PC-3 (cell line): ENCODE measurements around the gene MRPS14. TPM values are rescaled to one million over a fixed set of nuclear protein-coding genes. Genes with fewer than 3 reads are reported as not detected.
A peak's percentile ranks its signal among the peaks of the same experiment; 100 is the strongest.

Experiments
- ATAC-seq: fragments of 200-7000 bp; cut with Tn5 transposase; 2 replicates; pipeline ENCODE4 v1.9.1; 2020; ENCODE audit warnings: mild to moderate bottlenecking, moderate library complexity
- BruUV-seq: library from RNA; stranded (reverse); fragments of 400-500 nt; replicated peaks from 2 replicates; lab custom pipeline; 2021; lab: Mats Ljungman, UMichigan
- CTCF ChIA-PET: fragments of 300-600 bp; sonication (Branson Sonifier 250); formaldehyde crosslinking; loops from one replicate; lab custom pipeline; 2022; ENCODE audit warnings: antibody characterized with exemption; lab: Charles Lee
- POLR2A ChIA-PET: fragments of 300-600 bp; sonication (Branson Sonifier 250); formaldehyde crosslinking; loops from one replicate; lab custom pipeline; 2022; ENCODE audit warnings: antibody characterized with exemption; ENCODE audit not compliant: unreplicated experiment; lab: Charles Lee
- DNase-seq: peaks from one replicate; pipeline ENCODE4 v3.0.0-alpha.2; 2015
- H2AFZ ChIP-seq: fragments of 300-600 bp; sonication (generic); 2 replicates; pipeline ENCODE4 v1.6.0; 2016; ENCODE audit warnings: antibody characterized with exemption, low read length
- H3F3A ChIP-seq: fragments of 300-600 bp; sonication (generic); one replicate; pipeline ENCODE4 v1.6.0; 2017; ENCODE audit warnings: antibody characterized with exemption, low read length, control low read depth, mild to moderate bottlenecking; ENCODE audit not compliant: unreplicated experiment
- H3K27ac ChIP-seq: fragments of 300-600 bp; sonication (generic); 2 replicates; pipeline ENCODE4 v1.5.1; 2016; ENCODE audit warnings: mild to moderate bottlenecking, low read length
- H3K27me3 ChIP-seq: fragments of 300-600 bp; sonication (generic); 2 replicates; pipeline ENCODE4 v1.6.1; 2016; ENCODE audit warnings: low read length, mixed read lengths
- H3K36me3 ChIP-seq: fragments of 300-600 bp; sonication (generic); 2 replicates; pipeline ENCODE4 v1.6.1; 2016; ENCODE audit warnings: low read depth, mixed run types, low read length, mixed read lengths
- H3K4me1 ChIP-seq: fragments of 300-600 bp; sonication (generic); 2 replicates; pipeline ENCODE4 v1.5.1; 2016; ENCODE audit warnings: low read length; ENCODE audit not compliant: insufficient read depth
- H3K4me2 ChIP-seq: fragments of 300-600 bp; sonication (generic); 2 replicates; pipeline ENCODE4 v1.6.0; 2016; ENCODE audit warnings: low read length
- H3K4me3 ChIP-seq: fragments of 300-600 bp; sonication (generic); 2 replicates; pipeline ENCODE4 v1.5.1; 2016; ENCODE audit warnings: mild to moderate bottlenecking, low read length, mixed read lengths
- H3K79me2 ChIP-seq: fragments of 300-600 bp; sonication (generic); 2 replicates; pipeline ENCODE4 v1.6.1; 2017; ENCODE audit warnings: low read length, mixed read lengths
- H3K9ac ChIP-seq: fragments of 300-600 bp; sonication (generic); 2 replicates; pipeline ENCODE4 v1.6.0; 2016; ENCODE audit warnings: mild to moderate bottlenecking, low read length
- H3K9me2 ChIP-seq: fragments of 300-600 bp; sonication (generic); replicated peaks from 2 replicates; pipeline ENCODE4 v1.6.1; 2016; ENCODE audit warnings: mixed run types, low read length, mixed read lengths
- H3K9me3 ChIP-seq: fragments of 300-600 bp; sonication (generic); 2 replicates; pipeline ENCODE4 v1.6.1; 2016; ENCODE audit warnings: low read length, mixed read lengths
- H4K20me1 ChIP-seq: fragments of 300-600 bp; sonication (generic); 2 replicates; pipeline ENCODE4 v1.6.1; 2016; ENCODE audit warnings: low read length, mixed read lengths
- CTCF ChIP-seq: fragments of 300-600 bp; sonication (generic); conservative IDR thresholded peaks from 2 replicates; pipeline ENCODE4 v1.5.1; 2017; ENCODE audit warnings: antibody characterized with exemption, low read depth, mild to moderate bottlenecking, low read length
- EZH2 ChIP-seq: fragments of 300-600 bp; sonication (generic); IDR thresholded peaks from one replicate; pipeline ENCODE4 v1.6.1; 2017; ENCODE audit warnings: antibody characterized with exemption, mild to moderate bottlenecking, low read length; ENCODE audit not compliant: unreplicated experiment
- EZH2phosphoT487 ChIP-seq: fragments of 300-600 bp; sonication (generic); IDR thresholded peaks from 2 replicates; pipeline ENCODE4 v1.6.1; 2018; ENCODE audit warnings: mild to moderate bottlenecking, antibody characterized with exemption, low read length, borderline replicate concordance
- intact Hi-C: fragments of 100-400 bp; cut with micrococcal nuclease; formaldehyde crosslinking; loops from 2 replicates; pipeline ENCODE4 v1.9.0; 2023
- total RNA-seq: library from RNA; depleted of rRNA; stranded (reverse); fragments of >200 nt; gene quantifications from 2 replicates; pipeline ENCODE4 v1.2.3, GENCODE V29; 2014

Gene MRPS14
- total RNA-seq, 1 experiment from 2014 or later = 21.8 TPM

DNA sequence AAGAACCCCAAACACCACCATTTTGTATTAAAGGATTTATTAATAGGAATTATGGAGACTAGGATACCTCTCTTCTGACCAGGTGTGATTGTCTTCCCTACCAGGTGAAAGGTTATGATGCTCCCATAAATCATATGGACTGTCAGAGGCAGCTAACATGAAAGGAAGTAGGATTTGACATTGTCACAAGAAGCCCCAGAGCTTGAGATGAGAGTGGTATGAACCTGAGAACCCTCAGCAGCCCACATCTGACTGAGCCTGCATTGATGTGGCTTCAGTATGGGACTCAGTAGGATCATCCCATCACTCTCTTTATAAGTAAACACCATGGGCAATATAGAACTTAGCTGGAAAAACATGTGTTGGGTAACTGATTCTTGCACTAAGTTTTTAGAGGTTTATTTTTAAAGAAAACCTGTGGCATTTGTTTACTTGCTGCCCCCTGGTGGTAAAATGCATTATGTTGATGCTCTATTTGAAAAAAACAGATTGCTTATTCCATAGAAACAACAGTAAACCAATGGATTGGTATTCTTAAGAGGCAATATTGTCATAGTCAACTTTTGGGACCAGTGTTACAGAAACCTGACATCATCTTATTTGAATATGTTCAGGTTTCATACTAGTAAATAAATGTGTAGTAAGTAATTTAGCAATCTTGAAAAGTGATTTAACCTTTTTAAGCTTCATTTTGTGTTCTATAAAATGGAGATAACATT is 40.1 kb downstream of the MRPS14 start:
- Histone ChIP-seq H3K9me3 (no peaks in the 10 kb centered on the region), H3K9ac (no peak overlapping the region), H3K4me2 (no peak overlapping the region), H3K27me3 (no peaks in the 10 kb centered on the region), H3K9me2 (no peaks in the 10 kb centered on the region), H2AFZ (no peak overlapping the region), H3K79me2 (no peaks in the 10 kb centered on the region), H3K36me3 (0 out of 2 replicates have a peak, but pooled peaks cover 3% of the 10 kb centered on the region), H3K27ac (no peak overlapping the region), H4K20me1 (no peaks in the 10 kb centered on the region), H3K4me1 (no peaks in the 10 kb centered on the region), H3K4me3 (no peak overlapping the region), H3F3A (no peaks in the 10 kb centered on the region)
- ChIA-PET POLR2A (no interaction called here), CTCF (no interaction called here)
- ATAC-seq = no peak
- peak; percentile 59 for DNase-seq
- BruUV-seq = no TSS peak
- TF ChIP-seq EZH2phosphoT487 = no peak
- peak; percentile 73 for TF ChIP-seq CTCF
- intact Hi-C loops = loop anchor here (1.0 kb wide), 2 partner anchors 100 to 213 kb away; no protein-coding TSS in a partner anchor

DNA sequence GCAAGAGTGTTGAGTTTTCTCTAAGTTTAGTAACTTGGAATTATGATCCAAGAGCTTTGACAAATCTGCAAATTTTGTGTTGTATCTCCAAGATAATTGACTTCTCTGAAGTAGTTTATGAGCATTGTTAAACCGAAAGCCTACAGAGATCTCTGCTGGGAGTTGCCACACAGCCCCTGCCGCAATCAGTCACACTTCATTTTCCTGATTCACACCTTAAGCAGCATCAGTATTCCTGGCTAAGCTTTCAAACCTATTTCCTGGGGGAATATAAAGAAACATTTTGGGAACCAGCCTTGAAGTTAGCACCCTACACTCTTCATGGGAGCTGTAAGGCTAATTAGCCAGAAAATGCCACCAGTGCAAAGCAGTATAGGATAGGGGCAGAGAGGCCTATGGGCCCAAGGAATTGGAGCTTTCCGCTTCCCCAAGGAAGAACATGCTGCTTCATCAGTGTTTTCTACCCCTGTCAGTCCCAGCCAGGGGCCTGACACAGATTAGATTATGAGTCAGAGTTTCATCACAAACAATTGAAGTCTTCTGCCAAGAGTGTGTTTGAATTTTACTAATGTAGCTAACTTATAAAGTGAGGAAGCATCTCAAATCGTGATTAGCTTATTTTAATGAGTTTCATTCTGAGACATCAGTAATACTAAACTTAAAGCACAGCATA is 46.7 kb downstream of the MRPS14 start:
- Histone ChIP-seq H3K27me3 (no peaks in the 10 kb centered on the region), H3K4me1 (peaks cover 22% of the 10 kb centered on the region), H3K4me2 (no peak overlapping the region), H3F3A (no peaks in the 10 kb centered on the region), H4K20me1 (no peaks in the 10 kb centered on the region), H3K27ac (peak overlapping the region; percentile 20), H3K9me2 (no peaks in the 10 kb centered on the region), H3K4me3 (no peak overlapping the region), H3K36me3 (no peaks in the 10 kb centered on the region), H3K9me3 (no peaks in the 10 kb centered on the region), H2AFZ (no peak overlapping the region), H3K79me2 (no peaks in the 10 kb centered on the region), H3K9ac (no peak overlapping the region)
- BruUV-seq = no TSS peak
- intact Hi-C loops = no loop called here
- DNase-seq (peak; percentile 71), ATAC-seq (peak; percentile 85)
- CTCF ChIA-PET = interaction anchor here (0.6 kb wide), 1 partner anchor 45 kb away, joined by 4 read pairs; no protein-coding TSS in a partner anchor
- POLR2A ChIA-PET = no interaction called here
- TF ChIP-seq EZH2phosphoT487 = no peak
- TF ChIP-seq EZH2 = no peak
- no peak for TF ChIP-seq CTCF

- no peak overlapping the region for H3K4me3 ChIP-seq
- no peak overlapping the region for H2AFZ ChIP-seq
- H3K9me3 ChIP-seq = no peaks in the 10 kb centered on the region
- intact Hi-C loops = no loop called here
- no peaks in the 10 kb centered on the region for H3K27me3 ChIP-seq
- ChIA-PET CTCF (no interaction called here), POLR2A (no interaction called here)
- no TSS peak for BruUV-seq
- H4K20me1 ChIP-seq = no peaks in the 10 kb centered on the region
- no peak for DNase-seq
- H3K4me1 ChIP-seq = peaks cover 26% of the 10 kb centered on the region
- H3K36me3 ChIP-seq = no peaks in the 10 kb centered on the region
- no peak for TF ChIP-seq EZH2phosphoT487
- TF ChIP-seq CTCF = no peak
- TF ChIP-seq EZH2 = no peak
- no peak overlapping the region for H3K27ac ChIP-seq
- no peak overlapping the region for H3K4me2 ChIP-seq
- H3K79me2 ChIP-seq = no peaks in the 10 kb centered on the region
- no peaks in the 10 kb centered on the region for H3K9me2 ChIP-seq
- H3K9ac ChIP-seq = no peak overlapping the region
- H3F3A ChIP-seq = no peaks in the 10 kb centered on the region
- ATAC-seq = no peak
Measured at GRCh38 chr1:174975764-174976163, 47.5 kb downstream of the MRPS14 start.
